K562 (cell line): ENCODE data around the gene ADTRP.

Experiments
- CEBPB ChIP-seq: fragments of 450-650 bp; IDR thresholded peaks from 2 replicates; pipeline ENCODE4 v1.6.1; 2016; ENCODE audit warnings: missing genetic modification characterization, missing compliant biosample characterization
- CTCF ChIP-seq, 3 experiments: IDR thresholded peaks in 2 of 3; conservative IDR thresholded peaks in 1 of 3; 2 replicates each; pipeline ENCODE4 v1.5.1; 2011 to 2012; ENCODE audit warnings: low read length in 3 of 3, mild to moderate bottlenecking in 3 of 3, control low read depth in 2 of 3, improper control_type of control experiment in 1 of 3, inconsistent platforms in 1 of 3, low read depth in 1 of 3, mixed read lengths in 1 of 3, moderate library complexity in 1 of 3; ENCODE audit not compliant: insufficient read depth in 2 of 3
- FOXP1 ChIP-seq: sonication (generic); formaldehyde crosslinking; IDR thresholded peaks from 2 replicates; pipeline ENCODE4 v1.8.0; 2022; ENCODE audit warnings: mild to moderate bottlenecking, missing genetic modification reagents
- SP1 ChIP-seq: sonication (generic); formaldehyde crosslinking; IDR thresholded peaks from 2 replicates; pipeline ENCODE4 v1.8.1; 2022; ENCODE audit warnings: mild to moderate bottlenecking, missing genetic modification reagents
- TEAD1 ChIP-seq, 2 experiments: fragments of 450-650 bp in 1 of 2; sonication (generic) in 1 of 2; formaldehyde crosslinking; IDR thresholded peaks; 2 replicates each; pipeline versions ENCODE4 v1.4.0 to v1.8.0; 2020 to 2022; ENCODE audit warnings: mild to moderate bottlenecking in 2 of 2, missing genetic modification reagents in 1 of 2
- ZFP36 ChIP-seq: fragments of 150-350 bp; IDR thresholded peaks from 2 replicates; pipeline ENCODE4 v1.6.1; 2018; ENCODE audit warnings: low read length, low read depth; ENCODE audit not compliant: partially characterized antibody
- ZNF232 ChIP-seq: sonication (generic); formaldehyde crosslinking; IDR thresholded peaks from 2 replicates; pipeline ENCODE4 v1.8.0; 2022; ENCODE audit warnings: mild to moderate bottlenecking, missing genetic modification reagents

GRCh38 chr6:11785774-11786579, 7.4 kb upstream of the ADTRP start:
- TF ChIP-seq ZNF232 (CRISPR knock-in tag): no peak
- TF ChIP-seq SP1 (CRISPR knock-in tag): no peak
- TF ChIP-seq CTCF (IDR thresholded peaks at IDR 0.05 in 2 of 3, conservative IDR thresholded peaks at IDR 0.05 in 1 of 3; ENCODE audit: insufficient read depth in 2 of 3, low read depth in 1 of 3, low read length in 3 of 3): no peak
- TF ChIP-seq CEBPB: no peak
- no peak for TF ChIP-seq ZFP36
- no peak for TF ChIP-seq FOXP1
- no peak for TF ChIP-seq TEAD1 (CRISPR knock-in tag; IDR thresholded peaks at IDR 0.05)
